HG03521 (cell line): Measurements from ENCODE around the gene PSMD5.

Source experiments
- ATAC-seq: cut with Tn5 transposase; IDR thresholded peaks from one replicate; pipeline ENCODE4 v1.9.1; 2021; ENCODE audit warnings: mild to moderate bottlenecking, moderate library complexity; ENCODE audit not compliant: unreplicated experiment

The PSMD5 gene

GRCh38 chr9:120875195-120875565 is 32.5 kb upstream of the PSMD5 start:
- ATAC-seq = no peak

DNA sequence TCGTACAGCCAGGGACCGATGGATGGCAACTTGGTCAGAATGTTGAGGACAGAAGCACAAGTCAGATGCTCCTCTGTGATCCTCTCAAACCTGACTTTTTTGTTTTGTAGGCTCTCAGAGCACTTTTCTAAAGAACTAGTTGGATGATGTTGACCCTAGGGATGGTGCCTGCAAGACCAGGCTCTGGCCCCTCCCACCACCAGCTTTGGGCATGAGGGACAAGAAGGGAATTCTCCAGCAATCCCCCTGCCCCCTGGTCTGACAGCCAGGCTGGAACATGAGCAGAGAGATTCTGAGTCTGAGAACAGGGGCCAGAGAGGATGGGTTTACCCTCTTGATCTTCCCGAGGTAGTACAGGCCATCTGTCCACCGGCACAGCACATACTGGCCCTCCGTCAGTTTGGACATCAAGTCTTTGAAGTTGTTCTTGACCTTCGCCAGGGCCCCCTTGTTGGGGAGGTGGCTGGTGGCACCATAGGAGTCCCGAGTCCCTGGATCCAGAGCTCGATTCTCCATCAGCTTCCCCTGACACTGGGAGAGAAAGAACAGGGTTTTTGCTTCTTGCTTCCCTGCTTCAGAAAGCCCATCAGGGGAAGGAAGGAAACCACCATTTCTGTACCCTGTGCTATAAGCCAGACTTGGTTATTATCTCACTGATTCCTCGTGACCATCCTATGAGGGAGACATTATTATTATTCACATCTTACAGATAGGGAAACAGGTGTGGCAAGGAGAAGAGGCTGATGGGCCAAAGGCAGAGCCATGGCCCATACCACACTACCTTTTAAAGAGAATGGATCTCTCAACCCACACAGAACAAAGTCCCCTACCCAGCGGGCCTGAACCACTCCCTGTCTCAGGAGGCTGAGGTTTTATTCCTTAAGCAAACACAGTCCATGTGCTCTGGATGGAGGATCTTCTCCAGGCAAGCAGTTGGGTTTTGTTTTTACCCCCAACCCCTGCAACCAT is 31.8 kb upstream of the PSMD5 start:
- no peak for ATAC-seq

DNA sequence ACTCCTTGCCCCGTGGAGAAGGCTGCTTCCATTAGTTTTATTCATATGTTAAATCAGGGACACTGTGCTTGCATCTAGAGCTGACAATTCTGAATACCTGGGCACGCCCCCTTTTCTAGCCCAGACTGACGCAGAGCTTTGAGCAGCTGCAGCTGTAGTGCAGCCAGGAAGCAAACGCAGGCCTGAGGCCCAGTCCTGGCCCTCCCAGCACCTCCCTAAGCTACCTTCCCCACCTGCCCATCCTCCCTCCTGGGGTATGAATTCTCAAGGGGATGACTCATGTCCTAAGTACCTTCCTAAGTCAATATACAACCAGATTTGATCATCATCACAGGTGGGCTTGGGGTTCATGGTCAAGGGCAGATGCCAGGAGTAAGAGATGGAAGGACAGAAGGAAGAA is 30.8 kb upstream of the PSMD5 start:
- ATAC-seq = no peak

DNA sequence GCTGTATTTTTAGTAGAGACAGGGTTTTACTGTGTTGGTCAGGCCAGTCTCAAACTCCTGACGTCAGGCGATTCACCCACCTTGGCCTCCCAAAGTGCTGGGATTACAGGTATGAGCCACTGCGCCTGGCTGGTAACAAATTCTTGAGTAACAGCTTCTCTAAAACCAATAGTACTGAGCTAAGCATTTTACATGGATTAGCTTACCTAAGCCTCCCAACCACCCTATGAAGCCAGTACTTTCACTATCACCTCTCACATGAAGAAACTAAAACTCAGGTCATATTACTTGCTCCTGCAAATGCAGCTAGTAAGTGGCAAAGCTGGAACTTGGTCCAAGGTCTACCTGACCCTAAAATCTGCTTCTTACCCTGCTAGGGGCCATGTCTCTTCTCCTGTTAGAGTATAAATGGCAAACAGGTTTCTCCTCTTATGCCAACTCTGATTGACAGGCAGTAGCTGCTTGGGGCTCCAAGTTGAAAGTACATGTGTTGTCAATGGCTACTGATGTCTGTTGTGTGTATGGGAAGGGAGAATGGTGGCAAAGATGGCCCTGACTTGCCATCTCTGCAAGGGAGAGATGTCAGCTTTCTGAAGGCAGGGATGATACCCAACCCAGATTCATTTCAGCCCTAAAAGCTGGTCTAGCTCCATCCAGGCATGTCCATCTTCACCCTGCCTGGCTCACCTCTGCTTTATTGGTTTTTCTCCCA is 30.2 kb upstream of the PSMD5 start:
- ATAC-seq = no peak

DNA sequence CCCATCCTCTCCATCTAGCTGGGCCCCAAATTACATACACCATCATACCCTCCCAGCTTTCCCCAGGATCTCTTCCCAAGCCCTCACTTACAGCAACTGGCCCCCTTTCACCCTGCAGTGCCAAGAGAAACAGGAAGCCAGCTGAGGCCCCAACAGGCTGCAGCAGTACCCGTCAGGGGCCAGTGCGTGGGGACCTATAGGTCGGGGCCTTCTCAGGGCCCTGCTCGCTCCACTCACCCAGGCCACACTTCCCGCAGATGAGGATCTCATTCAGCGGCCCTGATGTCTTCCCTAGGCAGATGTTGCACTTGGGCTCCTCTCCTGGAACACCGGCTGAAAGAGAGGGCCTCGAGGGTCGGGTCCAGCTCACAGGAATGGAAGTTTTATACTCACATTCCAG is 27.5 kb upstream of the PSMD5 start:
- no peak for ATAC-seq

GRCh38 chr9:120869726-120870125 is 27.0 kb upstream of the PSMD5 start:
- no peak for ATAC-seq

DNA sequence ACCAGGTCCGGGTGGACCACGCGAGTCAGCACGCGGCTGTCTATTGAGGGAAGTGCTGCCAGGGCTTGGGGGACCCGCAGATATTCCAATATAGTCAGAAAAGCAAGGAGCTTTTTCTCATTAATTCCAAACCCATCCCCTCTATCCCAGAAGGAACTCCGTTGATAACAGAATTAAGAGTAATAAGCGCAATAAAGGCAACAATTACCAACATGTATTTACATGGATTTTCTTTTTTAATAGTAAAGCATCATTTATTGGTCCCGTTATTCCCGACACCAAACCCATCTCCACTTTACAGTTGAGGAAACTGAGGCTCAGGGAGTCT is 26.6 kb upstream of the PSMD5 start:
- ATAC-seq = no peak

DNA sequence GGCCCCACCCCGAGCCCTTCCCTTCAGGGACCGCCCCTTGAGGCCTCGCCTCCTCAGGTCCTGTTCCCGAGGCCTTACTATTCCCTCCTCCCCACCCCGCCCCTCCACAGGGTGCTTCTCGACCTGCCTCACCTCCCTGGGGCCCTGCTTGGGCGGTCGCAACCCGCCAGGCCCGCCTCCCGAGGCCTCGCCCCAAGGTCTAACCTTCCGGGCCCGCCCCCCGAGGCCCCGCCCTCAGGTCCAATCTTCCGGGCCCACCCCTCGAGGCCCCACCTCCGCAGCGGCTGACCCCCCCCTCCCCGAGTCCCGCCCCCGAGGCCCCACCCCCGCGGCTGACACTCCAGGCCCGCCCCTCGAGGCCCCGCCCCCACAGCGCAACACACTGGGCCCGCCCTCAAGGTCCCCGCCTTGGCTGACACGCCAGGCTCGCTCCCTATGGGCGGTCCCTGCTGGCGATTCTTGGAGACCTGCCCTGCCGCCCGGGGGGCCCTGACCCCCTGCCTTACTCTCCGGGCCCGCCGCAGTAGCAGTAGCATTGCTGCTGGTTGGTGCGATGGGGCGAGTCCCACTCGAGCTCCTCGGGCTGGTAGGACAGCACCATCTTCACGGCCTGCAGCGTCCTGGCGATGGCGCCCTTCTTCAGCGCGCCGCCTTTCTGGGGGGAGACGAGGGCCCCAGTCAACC is 26.1 kb upstream of the PSMD5 start:
- ATAC-seq = peak; percentile 93

DNA sequence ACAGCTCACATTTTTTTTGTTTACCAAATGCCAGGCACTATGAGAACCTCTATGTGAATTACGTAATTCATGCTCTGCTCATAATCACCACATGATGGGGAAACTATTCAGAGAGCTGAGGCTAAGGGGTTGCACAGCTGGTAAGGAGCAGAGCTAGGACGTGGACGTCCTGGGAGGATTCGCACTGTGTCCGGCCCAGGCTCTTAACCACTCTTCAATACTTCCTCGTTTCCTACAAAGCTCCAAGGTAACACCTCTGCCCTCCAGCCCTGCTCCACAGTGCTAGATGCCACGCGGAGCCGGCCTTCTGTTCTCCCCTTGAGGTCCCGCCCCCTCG is 25.6 kb upstream of the PSMD5 start:
- no peak for ATAC-seq

DNA sequence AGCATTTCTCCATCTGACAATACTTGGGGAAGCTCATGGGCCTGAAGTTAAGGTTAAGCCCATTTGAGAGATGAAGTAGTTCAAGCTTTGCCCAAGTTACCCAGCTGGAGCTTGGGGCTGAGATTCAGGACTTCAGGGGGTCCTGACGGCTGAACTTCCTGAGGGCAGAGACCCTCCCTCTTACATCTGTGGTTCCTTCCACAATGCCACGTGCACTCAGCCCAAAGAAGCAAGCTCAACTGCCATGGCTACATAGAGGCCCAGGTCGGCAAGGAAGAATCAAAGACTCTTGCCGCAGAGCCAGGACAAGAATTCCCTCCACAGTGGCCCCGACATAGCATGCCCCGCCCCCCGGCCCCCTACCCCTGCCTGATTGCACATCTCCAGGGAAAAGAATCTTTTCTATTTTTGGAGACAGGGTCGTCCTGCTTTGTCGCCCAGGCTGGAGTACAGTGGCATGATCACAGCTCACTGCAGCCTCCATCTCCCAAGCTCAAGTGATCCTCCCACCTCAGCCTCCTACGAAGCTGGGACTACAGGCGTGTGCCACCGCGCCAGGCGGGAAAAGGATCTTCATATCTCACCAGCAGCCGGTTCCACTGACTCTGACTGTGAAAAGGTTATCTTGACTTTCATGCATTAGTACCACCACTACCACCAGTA is 25.1 kb upstream of the PSMD5 start:
- ATAC-seq = no peak

GRCh38 chr9:120866651-120867050 is 23.9 kb upstream of the PSMD5 start:
- no peak for ATAC-seq

DNA sequence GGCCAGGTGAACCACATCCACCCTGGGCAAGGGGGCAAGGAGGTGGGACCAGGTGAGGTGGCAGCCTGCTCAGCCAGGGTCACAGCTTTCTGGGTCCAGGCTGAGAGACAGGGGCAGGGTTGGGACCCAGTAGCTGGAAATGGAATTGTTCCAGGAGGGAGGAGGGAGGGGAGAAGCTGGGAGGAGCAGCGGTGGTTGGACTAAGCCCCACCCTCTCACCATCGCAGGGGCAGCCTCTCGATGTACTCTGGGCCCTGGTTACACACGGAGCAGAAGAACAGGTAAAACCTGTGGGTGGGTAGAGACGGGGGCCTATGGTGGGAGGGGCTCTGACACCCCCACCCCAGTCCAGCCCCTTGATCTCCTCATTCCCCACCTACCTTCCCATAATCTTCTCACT is 23.1 kb upstream of the PSMD5 start:
- ATAC-seq = no peak

GRCh38 chr9:120865176-120865575 is 22.5 kb upstream of the PSMD5 start:
- no peak for ATAC-seq

DNA sequence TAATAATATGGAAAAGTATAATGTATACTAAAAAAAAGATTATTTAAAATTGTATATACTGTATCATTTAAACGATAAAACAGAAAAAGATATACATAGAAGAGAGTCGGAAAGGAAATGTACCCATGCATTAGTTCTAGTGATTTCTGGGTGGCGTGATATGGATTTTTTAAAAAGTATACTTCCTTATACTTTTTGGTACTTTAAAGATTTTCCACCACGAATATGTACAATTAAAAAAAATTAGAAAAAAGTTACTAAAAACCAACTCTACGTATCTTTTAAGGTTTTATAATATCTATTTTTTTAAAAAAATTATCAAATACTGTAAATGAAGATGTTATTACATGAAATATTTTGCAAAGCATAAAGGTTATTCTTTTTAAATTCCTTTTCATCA is 22.0 kb upstream of the PSMD5 start:
- ATAC-seq = no peak

DNA sequence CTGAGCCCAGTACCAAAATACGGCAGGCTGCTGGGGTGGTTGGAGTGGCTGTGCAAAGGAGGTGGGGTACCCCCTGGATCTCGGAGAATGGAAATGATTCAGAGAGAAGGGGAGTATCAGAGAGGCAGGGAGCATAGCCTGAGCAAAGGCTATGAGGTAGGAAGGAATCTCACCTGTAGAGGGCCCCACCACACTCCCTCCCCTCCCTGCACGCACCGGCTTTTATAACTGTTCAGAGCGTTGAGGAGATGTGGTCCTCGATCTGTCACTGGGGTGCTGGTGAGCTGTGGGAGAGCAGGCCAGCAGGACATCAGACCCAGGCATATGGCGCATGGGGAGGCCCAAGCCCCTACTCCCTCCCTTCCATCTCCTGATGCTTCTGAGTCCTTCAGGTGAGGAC is 21.1 kb upstream of the PSMD5 start:
- ATAC-seq = no peak

- no peak for ATAC-seq
Measured at GRCh38 chr9:120862452-120862851, 19.7 kb upstream of the PSMD5 start.

DNA sequence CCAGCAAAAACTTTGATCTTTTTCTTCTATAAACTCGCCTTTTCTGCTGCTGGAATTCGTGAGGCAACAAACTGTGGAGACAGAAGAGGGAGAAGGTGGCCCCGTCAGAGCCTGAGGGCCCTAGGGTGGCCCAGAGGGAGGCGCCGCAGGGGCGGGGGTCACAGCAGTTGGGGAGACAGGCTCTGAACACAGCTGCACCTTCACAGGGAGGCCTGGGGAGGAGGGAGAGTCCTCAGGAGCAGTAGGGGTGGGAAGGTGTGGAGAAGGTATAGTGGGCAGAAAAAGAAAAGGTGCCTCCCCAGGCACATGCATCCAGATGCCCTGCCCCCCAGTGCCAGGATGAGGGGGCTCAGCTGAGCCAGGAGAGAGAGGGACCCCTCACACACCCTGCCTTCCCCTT is 19.2 kb upstream of the PSMD5 start:
- ATAC-seq = no peak

GRCh38 chr9:120860083-120860482 is 17.4 kb upstream of the PSMD5 start:
- ATAC-seq = no peak

DNA sequence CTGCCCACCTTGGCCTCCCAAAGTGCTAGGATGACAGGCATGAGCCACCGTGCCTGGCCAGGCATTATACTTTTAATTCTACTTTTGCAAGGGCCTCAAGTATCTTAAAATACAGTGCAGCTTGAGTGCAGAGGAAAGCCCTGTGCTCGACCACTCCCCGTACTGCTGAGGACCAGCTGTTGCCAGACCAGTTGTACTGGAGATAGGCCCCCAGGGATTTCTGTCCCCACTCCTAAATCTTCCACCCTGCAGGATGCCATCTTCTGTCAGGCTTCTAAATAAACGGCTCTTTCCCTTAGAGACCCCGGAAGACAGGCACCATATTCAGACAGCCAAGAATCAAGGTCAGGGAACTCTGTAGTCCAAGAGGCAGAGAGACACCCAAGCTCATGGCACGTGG is 16.6 kb upstream of the PSMD5 start:
- ATAC-seq = no peak

DNA sequence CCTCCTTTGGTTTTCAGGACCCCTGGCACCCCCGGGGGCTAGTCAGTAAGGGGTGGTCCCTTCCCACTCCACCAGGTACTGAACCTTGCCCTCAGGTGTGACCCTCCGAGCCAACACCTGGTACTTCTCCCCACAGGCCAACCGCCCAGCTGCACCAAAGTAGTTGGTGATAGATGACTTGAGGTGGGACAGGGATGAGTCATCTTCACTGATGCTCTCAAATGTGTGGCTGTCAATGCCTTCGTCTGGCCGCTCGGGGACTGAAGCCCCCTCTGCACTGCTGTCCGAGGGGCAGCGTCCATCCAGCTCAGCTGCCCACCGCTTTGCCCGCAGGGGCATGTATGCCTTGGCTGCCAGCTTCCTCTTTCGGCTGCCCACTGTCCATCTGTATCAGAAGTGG is 15.2 kb upstream of the PSMD5 start:
- ATAC-seq = no peak

DNA sequence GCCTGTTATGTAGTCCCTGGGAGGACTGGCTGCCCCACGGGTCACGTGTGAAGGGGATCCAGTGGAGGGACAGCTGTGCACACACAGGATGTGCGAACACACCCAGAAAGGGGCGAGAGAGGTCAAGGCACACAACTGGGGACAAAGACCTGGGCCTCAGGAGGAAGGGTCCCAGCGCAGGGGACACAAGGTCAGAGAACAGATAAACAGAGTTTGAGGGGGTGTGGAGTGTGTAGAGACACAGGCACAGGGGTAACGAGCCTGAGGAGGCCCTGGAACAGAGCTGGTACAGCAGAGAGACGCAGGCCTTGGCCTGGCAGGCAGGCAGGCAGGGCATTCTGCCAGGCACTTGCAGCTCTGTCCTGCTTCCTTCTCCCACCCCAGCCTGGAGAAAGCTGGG is 14.8 kb upstream of the PSMD5 start:
- ATAC-seq = no peak

DNA sequence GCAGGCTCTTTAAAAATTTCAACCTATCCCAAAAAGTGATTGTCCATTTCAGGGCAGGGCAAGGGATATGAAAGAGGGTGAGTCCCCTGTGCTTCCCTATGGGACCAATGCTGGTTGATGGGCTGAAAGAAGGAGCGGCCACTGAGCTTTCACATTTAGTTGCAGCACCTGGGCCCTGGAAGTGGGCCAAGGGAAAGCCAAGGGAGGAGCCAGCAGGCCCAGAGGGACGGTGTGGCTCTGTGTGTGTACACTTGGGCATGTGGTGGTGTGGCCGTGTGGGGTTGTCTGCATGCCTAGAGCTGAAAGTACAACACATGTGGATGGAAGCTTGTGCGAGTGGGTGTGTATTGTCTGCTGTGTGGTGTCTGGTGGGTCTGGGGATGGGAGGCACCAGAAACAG is 14.0 kb upstream of the PSMD5 start:
- no peak for ATAC-seq
